ENCODE measurements around the gene FCMR. TPM values are rescaled to one million over a fixed set of nuclear protein-coding genes. Genes with fewer than 3 reads are reported as not detected.

FCMR gene
- total RNA-seq, 4 donors from 2014 or later, result 0.88 to 4.2 (median 1.00) TPM; not detected in 1

- peak overlapping the region; percentile 51 to 67 (median 57) for H3K27ac ChIP-seq
- intact Hi-C loops (cut with DNase I), result no loop called here
- H3K4me3 ChIP-seq, result no peak overlapping the region
- no peaks in the 10 kb centered on the region for H3K9me3 ChIP-seq
- H3K36me3 ChIP-seq, result no peaks in the 10 kb centered on the region
- TF ChIP-seq POLR2A (IDR thresholded peaks at IDR 0.05), result no peak
- TF ChIP-seq CTCF (IDR thresholded peaks at IDR 0.05), result no peak
- H3K4me1 ChIP-seq, result peaks cover 0 to 22% (median 12%) of the 10 kb centered on the region in 3 donors
- 56 to 59% methylated on average over 8 of the region's 9 CpGs for WGBS, 2 donors
- no peak for DNase-seq
- peaks cover 0 to 8% (median 0%) of the 10 kb centered on the region in 4 donors for H3K27me3 ChIP-seq
Measured at GRCh38 chr1:206939841-206940587, 18.3 kb upstream of the FCMR start.

GRCh38 chr1:206939131-206939530 is 17.4 kb upstream of the FCMR start:
- Histone ChIP-seq H3K4me1 (peaks cover 0 to 22% (median 12%) of the 10 kb centered on the region in 3 donors), H3K4me3 (no peak overlapping the region), H3K9me3 (no peaks in the 10 kb centered on the region), H3K27ac (no peak overlapping the region), H3K36me3 (no peaks in the 10 kb centered on the region), H3K27me3 (no peaks in the 10 kb centered on the region)
- 89 to 98% methylated on average over 7 to 12 of the region's 13 CpGs for WGBS, 2 donors
- TF ChIP-seq CTCF (IDR thresholded peaks at IDR 0.05) (no peak), POLR2A (IDR thresholded peaks at IDR 0.05) (no peak)
- no peak for DNase-seq
- intact Hi-C loops (cut with DNase I), result no loop called here

- Histone ChIP-seq H3K27me3 (no peaks in the 10 kb centered on the region), H3K9me3 (no peaks in the 10 kb centered on the region), H3K4me1 (peaks cover 0 to 22% (median 12%) of the 10 kb centered on the region in 3 donors), H3K4me3 (no peak overlapping the region), H3K36me3 (no peaks in the 10 kb centered on the region), H3K27ac (no peak overlapping the region)
- WGBS, 2 donors, result 83% methylated on average over 4 of the region's 6 CpGs; no CpG with 5 or more reads in 1 of the 2 donors
- intact Hi-C loops (cut with DNase I), result no loop called here
- no peak for TF ChIP-seq POLR2A (IDR thresholded peaks at IDR 0.05)
- TF ChIP-seq CTCF (IDR thresholded peaks at IDR 0.05), result no peak
- no peak for DNase-seq
Measured at GRCh38 chr1:206937425-206937824, 15.7 kb upstream of the FCMR start.

- no peak overlapping the region for H3K4me3 ChIP-seq
- no peaks in the 10 kb centered on the region for H3K27me3 ChIP-seq
- no peaks in the 10 kb centered on the region for H3K9me3 ChIP-seq
- WGBS, 2 donors, result 72 to 100% methylated on average over 2 to 7 of the region's 19 CpGs
- TF ChIP-seq POLR2A (IDR thresholded peaks at IDR 0.05) (no peak), CTCF (IDR thresholded peaks at IDR 0.05) (peak in 4 of 6 experiments; percentile 17 to 51 (median 44))
- H3K36me3 ChIP-seq, result no peaks in the 10 kb centered on the region
- no peak for DNase-seq
- peaks cover 0 to 10% (median 9%) of the 10 kb centered on the region in 3 donors for H3K4me1 ChIP-seq
- intact Hi-C loops (cut with DNase I), result no loop called here
- H3K27ac ChIP-seq, result no peak overlapping the region
Measured at GRCh38 chr1:206935491-206936067, 13.8 kb upstream of the FCMR start.

GRCh38 chr1:206933333-206933945 is 11.7 kb upstream of the FCMR start:
- H3K36me3 ChIP-seq, result no peaks in the 10 kb centered on the region
- WGBS, 2 donors, result 73 to 82% methylated on average over 5 to 6 of the region's 8 CpGs
- no peak for DNase-seq
- no peak overlapping the region for H3K27ac ChIP-seq
- no peaks in the 10 kb centered on the region for H3K27me3 ChIP-seq
- peak; percentile 12 to 59 (median 53) for TF ChIP-seq CTCF (IDR thresholded peaks at IDR 0.05)
- no peak for TF ChIP-seq POLR2A (IDR thresholded peaks at IDR 0.05)
- no peak overlapping the region for H3K4me3 ChIP-seq
- no peaks in the 10 kb centered on the region for H3K4me1 ChIP-seq
- H3K9me3 ChIP-seq, result no peaks in the 10 kb centered on the region
- intact Hi-C loops (cut with DNase I), result no loop called here
